HuH-7 (cell line): ENCODE measurements around the gene DUSP1.
"Not testable (repeated sequence)": the region's sequence is repeated elsewhere in the genome, so short reads cannot be mapped to it uniquely, and the experiment has no call there.

Experiments used
- DNase-seq: peaks from one replicate; pipeline ENCODE4 v3.0.0; 2011; ENCODE audit warnings: low spot score

Gene DUSP1

DNA sequence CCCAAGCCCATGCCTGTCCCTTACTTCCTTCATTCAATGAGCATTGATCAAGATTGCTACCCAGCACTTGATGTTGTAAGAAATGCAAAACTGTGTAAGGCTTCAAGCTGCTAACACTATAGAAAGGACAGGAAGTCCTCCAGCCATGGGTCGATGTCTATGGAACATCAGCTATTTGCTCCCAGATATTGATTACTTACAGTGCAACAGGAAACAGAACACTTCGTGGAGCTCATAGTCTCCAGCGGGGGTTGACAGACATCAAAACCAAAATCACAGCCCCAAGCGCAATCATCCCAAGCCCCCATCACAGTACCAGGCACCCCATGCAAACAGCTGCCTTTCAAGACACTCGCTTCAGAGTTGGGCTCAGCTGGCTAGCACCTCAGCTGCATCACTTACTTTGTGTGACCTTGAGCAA lies 26.8 kb upstream of the DUSP1 start:
- no peak for DNase-seq

GRCh38 chr5:172796306-172796705 lies 25.3 kb upstream of the DUSP1 start:
- DNase-seq: no peak

DNA sequence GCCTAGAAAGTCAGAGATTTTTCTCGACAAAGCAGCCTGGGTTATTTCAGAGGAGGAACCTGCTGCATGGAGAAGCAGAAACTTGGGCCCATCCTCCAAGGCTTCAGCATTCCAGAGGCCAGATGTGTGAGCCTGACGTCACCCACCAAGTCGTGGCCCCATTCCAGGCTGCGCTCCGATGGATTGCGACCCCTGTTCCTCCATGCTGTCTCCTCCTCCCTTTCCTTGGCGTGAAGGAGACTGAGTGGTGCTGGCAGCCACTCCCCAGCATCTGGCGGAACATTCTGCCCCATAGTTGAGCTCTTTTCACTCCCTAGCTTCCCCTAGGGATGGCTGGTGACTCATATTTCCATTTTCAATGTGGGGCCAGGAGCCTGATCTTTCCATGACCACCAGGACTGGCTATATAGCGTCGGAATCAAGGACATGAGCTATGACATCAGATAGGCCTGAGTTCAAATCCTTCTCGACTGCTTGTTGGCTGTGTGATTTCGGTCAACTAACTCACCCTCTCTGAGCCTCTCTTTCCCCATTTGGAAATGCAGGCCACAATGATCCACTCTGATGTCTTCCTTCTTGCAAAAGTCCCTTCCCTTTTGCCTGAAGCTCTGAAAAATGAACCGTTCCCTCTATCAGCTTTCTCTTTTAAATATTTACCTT lies 24.5 kb upstream of the DUSP1 start:
- no peak for DNase-seq

GRCh38 chr5:172793577-172794488 lies 22.8 kb upstream of the DUSP1 start:
- DNase-seq: no peak

DNA sequence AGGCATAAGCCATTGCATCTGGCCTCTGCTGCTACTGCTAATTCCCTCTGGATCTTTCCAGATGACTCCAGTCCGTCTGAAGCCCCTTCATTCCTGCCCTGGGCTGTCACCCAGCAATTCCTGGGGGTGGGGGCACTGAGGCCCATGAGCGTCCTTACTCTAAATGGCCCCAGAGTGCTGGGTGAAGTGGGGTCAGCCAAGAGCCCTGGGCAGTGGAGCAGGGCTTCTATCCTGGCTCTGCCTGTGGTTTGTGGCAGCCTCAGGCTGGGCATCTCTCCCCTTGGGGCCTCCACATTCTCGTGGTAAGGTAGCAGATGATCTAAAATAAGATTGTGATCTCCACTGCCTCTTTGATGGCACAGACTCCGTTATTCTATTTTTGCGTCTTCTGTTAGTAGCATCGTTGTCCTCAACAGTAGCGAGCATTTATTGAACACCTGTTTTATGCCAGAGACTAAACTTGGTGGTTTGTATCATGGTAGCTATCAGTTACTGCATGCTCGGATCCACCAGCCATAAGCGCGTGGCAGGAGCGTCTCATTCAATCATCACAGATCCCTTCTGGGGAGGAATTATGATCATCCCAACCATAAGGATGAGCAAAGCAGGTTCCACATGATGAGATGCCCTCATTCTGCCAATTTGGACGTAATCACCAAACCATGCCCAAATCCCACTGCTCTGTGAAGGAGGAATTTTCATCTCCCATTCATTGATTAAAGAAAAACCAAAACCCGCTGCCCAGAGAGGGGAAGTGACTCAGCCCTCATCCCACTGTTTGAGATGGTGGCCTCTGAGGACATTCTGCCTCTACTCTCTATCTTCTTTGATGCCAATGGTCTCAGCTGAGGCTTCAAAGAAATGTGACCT lies 21.9 kb upstream of the DUSP1 start:
- DNase-seq: no peak

DNA sequence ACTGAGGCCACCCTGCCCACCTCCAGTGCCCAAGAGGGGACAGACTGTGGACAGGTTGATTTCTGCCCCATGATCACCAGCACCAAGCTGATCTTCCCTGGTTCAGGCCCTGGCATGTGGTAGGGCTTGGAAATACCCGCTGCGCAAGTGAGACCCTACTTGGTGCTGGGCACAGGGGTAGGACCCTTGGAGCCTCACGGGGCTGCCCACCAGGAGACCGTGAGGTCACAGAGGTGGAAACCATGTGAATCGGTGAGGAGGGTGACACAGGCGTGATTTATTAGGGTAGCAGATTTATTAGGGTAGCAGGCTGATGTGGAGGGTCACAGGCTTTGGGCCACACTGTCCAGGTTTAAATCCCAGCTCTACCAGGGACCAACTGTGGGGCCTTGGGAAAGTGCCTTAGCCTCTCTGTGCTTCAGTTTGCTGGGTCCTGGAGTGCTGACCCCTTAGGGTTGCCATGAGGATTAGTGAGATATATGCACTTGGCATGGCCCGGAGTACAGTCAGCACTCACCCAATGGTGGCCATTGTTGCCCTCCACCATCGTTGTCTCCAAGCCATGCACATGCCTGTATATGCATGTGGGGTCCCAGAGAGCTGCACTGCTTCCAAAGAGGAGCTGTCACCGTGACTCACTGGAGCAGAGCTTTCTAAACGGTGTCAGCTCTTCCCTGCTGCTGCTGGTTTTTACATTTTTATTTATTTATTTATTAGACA lies 20.9 kb upstream of the DUSP1 start:
- no peak for DNase-seq

GRCh38 chr5:172791286-172791685 lies 20.3 kb upstream of the DUSP1 start:
- no peak for DNase-seq

- DNase-seq: no peak
Measured at GRCh38 chr5:172790496-172790889, 19.5 kb upstream of the DUSP1 start.

- no peak for DNase-seq
Measured at GRCh38 chr5:172789687-172790495, 18.9 kb upstream of the DUSP1 start.

GRCh38 chr5:172788771-172789686 lies 18.0 kb upstream of the DUSP1 start:
- DNase-seq: no peak

GRCh38 chr5:172787538-172787937 lies 16.5 kb upstream of the DUSP1 start:
- not testable (repeated sequence) for DNase-seq

DNA sequence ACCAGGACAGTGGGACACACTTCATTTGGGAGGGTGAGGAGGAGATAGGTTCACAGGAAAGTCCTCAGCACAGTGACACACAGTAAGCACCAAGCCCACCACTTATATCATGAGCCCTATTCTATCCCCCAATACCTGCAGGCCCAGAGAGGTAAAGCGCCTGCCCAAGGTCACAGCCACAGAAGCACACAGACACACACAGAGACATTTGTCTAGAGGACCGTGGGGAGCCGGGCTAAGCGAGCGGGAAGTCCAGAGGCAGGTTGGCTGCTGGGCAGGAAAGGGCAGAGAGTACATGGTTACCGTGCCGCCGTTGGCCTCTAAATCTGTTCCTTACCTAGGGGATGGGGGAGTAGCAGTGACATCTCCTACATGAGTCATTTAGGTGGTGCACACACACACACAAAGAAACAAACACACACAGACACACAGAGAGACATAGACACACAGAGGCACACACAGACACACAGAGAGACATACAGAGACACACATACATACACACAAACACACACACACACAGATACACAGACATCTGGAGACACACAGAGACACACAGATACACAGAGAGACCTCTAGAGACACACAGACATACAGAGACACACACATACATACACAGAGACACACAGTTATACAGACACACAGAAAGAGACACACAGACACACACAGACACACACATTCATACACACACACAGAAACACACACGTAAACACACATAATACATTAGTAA lies 15.9 kb upstream of the DUSP1 start:
- no peak for DNase-seq

- DNase-seq: no peak
Measured at GRCh38 chr5:172785429-172786088, 14.6 kb upstream of the DUSP1 start.

- DNase-seq: not testable (repeated sequence)
Measured at GRCh38 chr5:172784162-172784561, 13.2 kb upstream of the DUSP1 start.

- not testable (repeated sequence) for DNase-seq
Measured at GRCh38 chr5:172783319-172783718, 12.3 kb upstream of the DUSP1 start.

GRCh38 chr5:172782169-172783039 lies 11.4 kb upstream of the DUSP1 start:
- no peak for DNase-seq

DNA sequence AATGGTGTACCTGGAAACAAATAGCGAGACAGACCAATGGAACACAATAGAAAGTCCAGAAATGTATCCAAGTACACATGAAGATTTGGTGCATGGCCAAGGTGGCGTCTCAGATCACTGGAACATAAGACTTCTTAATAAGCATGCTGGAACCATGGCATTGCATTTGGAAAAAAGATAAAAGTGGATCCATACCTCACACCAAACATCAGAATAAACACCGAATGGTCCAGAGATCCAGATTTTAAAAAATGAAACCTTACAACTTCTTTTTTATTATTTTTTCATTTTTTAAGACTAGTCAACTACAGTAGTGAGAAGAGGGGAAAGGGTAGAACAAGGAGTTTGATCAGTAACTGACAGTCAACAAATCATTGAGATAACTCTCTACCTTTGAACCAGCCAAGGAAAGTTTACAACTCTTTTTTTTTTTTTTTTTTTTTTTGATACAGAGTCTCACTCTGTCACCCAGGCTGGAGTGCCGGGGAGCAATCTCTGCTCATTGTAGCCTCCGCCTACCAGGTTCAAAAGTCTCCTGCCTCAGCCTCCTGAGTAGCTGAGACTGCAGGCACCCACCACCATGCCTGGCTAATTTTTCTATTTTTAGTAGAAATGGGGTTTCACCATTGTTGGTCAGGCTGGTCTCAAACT lies 8.8 kb upstream of the DUSP1 start:
- DNase-seq: no peak
